ENCODE measurements around the gene REEP1.

DNA sequence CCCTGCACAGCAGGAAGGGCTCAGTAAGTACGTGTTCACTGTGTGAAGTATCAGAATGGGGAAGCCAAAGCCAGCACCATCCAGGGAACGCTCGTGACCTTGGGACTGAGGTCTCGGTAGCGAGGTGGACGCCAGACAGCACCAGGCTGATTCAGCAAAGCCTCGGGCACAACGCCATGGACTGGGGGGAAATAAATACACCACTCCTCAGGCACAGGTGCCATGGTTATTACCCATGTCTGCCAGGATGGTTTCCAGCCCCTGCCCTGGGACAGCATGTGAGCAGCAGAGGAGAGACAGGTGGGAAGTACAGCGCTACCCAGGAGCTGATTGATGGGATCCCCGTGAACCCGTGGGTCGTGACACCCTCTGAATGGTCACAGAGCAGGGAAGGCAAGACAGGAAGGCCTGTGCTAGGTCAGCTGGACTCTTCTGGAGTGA, 53.0 kb downstream of the REEP1 start:
- TF ChIP-seq EZH2 (IDR thresholded peaks at IDR 0.05; ENCODE audit: insufficient read depth, poor library complexity, severe bottlenecking) (no peak), EZH2phosphoT487 (IDR thresholded peaks at IDR 0.05; ENCODE audit: insufficient read depth, low read depth) (no peak)
